Fibroblast of lung (primary cell): ENCODE measurements around the gene PLCH2. TPM values are rescaled to one million over a fixed set of nuclear protein-coding genes. Genes with fewer than 3 reads are reported as not detected.

Source experiments
- DNase-seq, 2 donors: peaks; one replicate each; pipeline versions ENCODE4 v3.0.0 to v3.0.0-alpha.2; 2010; ENCODE audit warnings: low read depth in 2 of 2
- H2AFZ ChIP-seq: 2 replicates; pipeline ENCODE4 v1.5.1; 2012; ENCODE audit warnings: low read length, control low read depth, inconsistent platforms
- H3K27ac ChIP-seq: 2 replicates; pipeline ENCODE4 v1.5.1; 2011; ENCODE audit warnings: low read length, control low read depth; ENCODE audit not compliant: insufficient read depth
- H3K27me3 ChIP-seq: 2 replicates; pipeline ENCODE4 v1.5.1; 2011; ENCODE audit warnings: mild to moderate bottlenecking, low read length; ENCODE audit not compliant: control insufficient read depth, insufficient read depth
- H3K36me3 ChIP-seq: 2 replicates; pipeline ENCODE4 v1.5.1; 2011; ENCODE audit warnings: low read length; ENCODE audit not compliant: control insufficient read depth, insufficient read depth
- H3K4me1 ChIP-seq: 2 replicates; pipeline ENCODE4 v1.5.1; 2011; ENCODE audit warnings: low read length; ENCODE audit not compliant: control insufficient read depth, insufficient read depth; ENCODE audit errors: extremely low read depth
- H3K4me2 ChIP-seq: 2 replicates; pipeline ENCODE4 v1.5.1; 2011; ENCODE audit warnings: low read length, control low read depth; ENCODE audit not compliant: insufficient read depth; ENCODE audit errors: extremely low read depth
- H3K4me3 ChIP-seq, 4 experiments: fragments of 200-600 bp in 1 of 4; sonication (generic) in 1 of 4; replicated peaks in 1 of 4; 2 replicates each; pipeline ENCODE4 v1.5.1; 2011 to 2016; ENCODE audit warnings: low read length in 4 of 4, low read depth in 3 of 4, mild to moderate bottlenecking in 3 of 4, control low read depth in 2 of 4, inconsistent platforms in 1 of 4, mixed read lengths in 1 of 4; ENCODE audit not compliant: insufficient read depth in 1 of 4; ENCODE audit errors: control extremely low read depth in 1 of 4
- H3K79me2 ChIP-seq: 2 replicates; pipeline ENCODE4 v1.5.1; 2012; ENCODE audit warnings: mild to moderate bottlenecking, low read length, inconsistent platforms; ENCODE audit not compliant: control insufficient read depth, insufficient read depth
- H3K9ac ChIP-seq: 2 replicates; pipeline ENCODE4 v1.5.1; 2011; ENCODE audit warnings: mild to moderate bottlenecking, low read length, control low read depth; ENCODE audit not compliant: insufficient read depth
- H3K9me3 ChIP-seq: 2 replicates; pipeline ENCODE4 v1.5.1; 2012; ENCODE audit warnings: low read depth, low read length; ENCODE audit not compliant: control insufficient read depth, insufficient read depth
- H4K20me1 ChIP-seq: 2 replicates; pipeline ENCODE4 v1.5.1; 2011; ENCODE audit warnings: low read length; ENCODE audit not compliant: control insufficient read depth, insufficient read depth; ENCODE audit errors: extremely low read depth
- EZH2 ChIP-seq: IDR thresholded peaks from 2 replicates; pipeline ENCODE4 v1.5.1; 2012; ENCODE audit warnings: low read length, control low read depth, mild to moderate bottlenecking; ENCODE audit errors: missing control alignments
- polyA plus RNA-seq, 2 donors: library from polyadenylated mRNA; depleted of rRNA in 1 of 2; stranded (reverse) in 1 of 2; unstranded in 1 of 2; fragments of >200 nt; gene quantifications; 2 replicates each; pipeline ENCODE4 v1.2.1, GENCODE V29; 2011 to 2012; ENCODE audit warnings: missing spikeins in 1 of 2
- total RNA-seq: library from RNA; depleted of rRNA; stranded (reverse); fragments of >200 nt; gene quantifications from 2 replicates; pipeline ENCODE4 v1.2.1, GENCODE V29; 2014
- TF ChIP-seq, protein P1 (sequence below), 2 donors: IDR thresholded peaks in 1 of 2; conservative IDR thresholded peaks in 1 of 2; 1 replicate in 1 of 2; 2 replicates in 1 of 2; pipeline ENCODE4 v1.5.1; 2011 to 2012; ENCODE audit warnings: low read length in 2 of 2, control low read depth in 1 of 2, inconsistent platforms in 1 of 2, low read depth in 1 of 2, mild to moderate bottlenecking in 1 of 2

PLCH2 gene
- total and polyA plus RNA-seq, 2 donors (not counting 1 experiment from before 2014, with no cell fraction given) = 0.02 to 0.17 TPM

DNA sequence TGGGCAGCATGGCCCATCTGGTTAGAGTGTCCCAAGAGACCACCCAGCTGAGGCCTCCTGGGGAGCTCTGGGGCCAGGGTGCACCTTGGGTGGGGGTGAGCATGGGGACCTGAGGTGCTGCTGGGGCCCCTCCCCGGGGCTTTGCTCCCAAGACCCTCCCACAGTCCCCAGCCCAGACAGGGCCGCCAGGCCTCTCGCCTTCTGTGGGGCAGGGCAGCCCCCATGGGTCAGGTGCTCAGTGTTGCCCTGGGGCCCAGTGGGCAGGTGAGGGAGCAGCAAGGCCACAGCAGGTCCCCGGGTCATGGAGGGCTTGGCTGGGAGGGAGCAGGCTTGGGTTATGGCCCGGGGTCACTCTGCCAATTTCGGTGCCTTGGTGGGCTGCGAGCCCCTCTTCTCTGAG is 39.2 kb upstream of the PLCH2 start:
- no peak overlapping the region for H3K9ac ChIP-seq
- H3K4me2 ChIP-seq = no peak overlapping the region
- no peaks in the 10 kb centered on the region for H3K36me3 ChIP-seq
- H3K9me3 ChIP-seq = no peaks in the 10 kb centered on the region
- no peaks in the 10 kb centered on the region for H3K4me1 ChIP-seq
- H4K20me1 ChIP-seq = no peaks in the 10 kb centered on the region
- no peak for DNase-seq
- peaks cover 2% of the 10 kb centered on the region for H3K27me3 ChIP-seq
- H3K27ac ChIP-seq = no peak overlapping the region
- TF ChIP-seq, protein P1, sequence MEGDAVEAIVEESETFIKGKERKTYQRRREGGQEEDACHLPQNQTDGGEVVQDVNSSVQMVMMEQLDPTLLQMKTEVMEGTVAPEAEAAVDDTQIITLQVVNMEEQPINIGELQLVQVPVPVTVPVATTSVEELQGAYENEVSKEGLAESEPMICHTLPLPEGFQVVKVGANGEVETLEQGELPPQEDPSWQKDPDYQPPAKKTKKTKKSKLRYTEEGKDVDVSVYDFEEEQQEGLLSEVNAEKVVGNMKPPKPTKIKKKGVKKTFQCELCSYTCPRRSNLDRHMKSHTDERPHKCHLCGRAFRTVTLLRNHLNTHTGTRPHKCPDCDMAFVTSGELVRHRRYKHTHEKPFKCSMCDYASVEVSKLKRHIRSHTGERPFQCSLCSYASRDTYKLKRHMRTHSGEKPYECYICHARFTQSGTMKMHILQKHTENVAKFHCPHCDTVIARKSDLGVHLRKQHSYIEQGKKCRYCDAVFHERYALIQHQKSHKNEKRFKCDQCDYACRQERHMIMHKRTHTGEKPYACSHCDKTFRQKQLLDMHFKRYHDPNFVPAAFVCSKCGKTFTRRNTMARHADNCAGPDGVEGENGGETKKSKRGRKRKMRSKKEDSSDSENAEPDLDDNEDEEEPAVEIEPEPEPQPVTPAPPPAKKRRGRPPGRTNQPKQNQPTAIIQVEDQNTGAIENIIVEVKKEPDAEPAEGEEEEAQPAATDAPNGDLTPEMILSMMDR (conservative IDR thresholded peaks at IDR 0.05 in 1 of 2, IDR thresholded peaks at IDR 0.05 in 1 of 2; ENCODE audit: low read depth in 1 of 2, low read length in 2 of 2) = no peak
- no peak for TF ChIP-seq EZH2
- H3K4me3 ChIP-seq = no peak overlapping the region
- H2AFZ ChIP-seq = no peak overlapping the region
- H3K79me2 ChIP-seq = no peaks in the 10 kb centered on the region

DNA sequence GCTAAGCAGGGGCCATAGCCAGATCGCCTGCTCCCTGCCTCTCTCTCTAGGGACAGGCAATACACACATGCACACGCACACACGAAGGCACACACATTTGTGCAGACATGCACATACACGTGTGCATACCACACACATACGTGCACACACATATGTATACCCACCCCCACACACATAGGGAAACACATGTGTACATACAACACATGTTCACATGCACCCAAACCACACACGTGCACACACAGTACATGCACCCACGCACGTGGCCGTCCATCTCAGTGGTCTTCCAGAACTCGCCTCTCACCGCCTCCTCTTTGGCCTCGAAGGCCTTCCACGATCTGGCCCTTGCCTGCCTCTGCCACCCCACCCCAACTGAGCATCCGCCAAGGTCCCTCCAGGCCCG is 38.5 kb upstream of the PLCH2 start:
- Histone ChIP-seq H3K4me2 (no peak overlapping the region), H3K9ac (no peak overlapping the region), H3K4me1 (no peaks in the 10 kb centered on the region), H3K27me3 (peaks cover 6% of the 10 kb centered on the region), H3K36me3 (no peaks in the 10 kb centered on the region), H2AFZ (no peak overlapping the region), H3K4me3 (no peak overlapping the region), H3K27ac (no peak overlapping the region), H3K79me2 (no peaks in the 10 kb centered on the region), H3K9me3 (no peaks in the 10 kb centered on the region), H4K20me1 (no peaks in the 10 kb centered on the region)
- no peak for DNase-seq
- no peak for TF ChIP-seq EZH2
- TF ChIP-seq, protein P1 (conservative IDR thresholded peaks at IDR 0.05 in 1 of 2, IDR thresholded peaks at IDR 0.05 in 1 of 2; ENCODE audit: low read depth in 1 of 2, low read length in 2 of 2) = no peak

DNA sequence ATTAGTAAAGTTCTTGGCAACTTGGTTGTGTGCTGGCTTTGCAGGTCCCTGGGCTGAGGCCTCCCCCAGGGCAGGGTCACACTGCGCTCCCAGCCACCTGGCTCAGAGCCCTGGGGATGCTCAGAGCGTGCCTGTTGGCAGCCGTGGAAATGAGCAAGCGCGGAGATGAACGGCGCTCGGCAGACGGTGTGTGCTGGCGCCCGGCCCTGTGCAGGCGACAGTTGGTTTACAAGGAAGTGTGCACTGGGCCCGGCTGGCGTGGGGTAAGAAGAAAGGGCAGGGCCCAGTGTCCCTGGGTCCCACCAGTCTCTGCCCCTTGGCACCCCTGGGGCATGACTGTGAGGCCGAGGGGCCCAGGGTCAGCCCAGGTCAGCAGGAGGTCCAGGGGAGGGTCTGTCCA is 38.1 kb upstream of the PLCH2 start:
- H3K27me3 ChIP-seq = peaks cover 10% of the 10 kb centered on the region
- TF ChIP-seq, protein P1 (conservative IDR thresholded peaks at IDR 0.05 in 1 of 2, IDR thresholded peaks at IDR 0.05 in 1 of 2; ENCODE audit: low read depth in 1 of 2, low read length in 2 of 2) = no peak
- no peak for TF ChIP-seq EZH2

More for the DNA sequence above, 38.1 kb upstream of the PLCH2 start:
- H3K9ac ChIP-seq = no peak overlapping the region
- no peaks in the 10 kb centered on the region for H3K36me3 ChIP-seq
- no peak overlapping the region for H3K4me3 ChIP-seq
- DNase-seq = no peak
- no peaks in the 10 kb centered on the region for H3K4me1 ChIP-seq
- H3K4me2 ChIP-seq = no peak overlapping the region
- H2AFZ ChIP-seq = no peak overlapping the region
- H3K79me2 ChIP-seq = no peaks in the 10 kb centered on the region
- H4K20me1 ChIP-seq = no peaks in the 10 kb centered on the region
- no peaks in the 10 kb centered on the region for H3K9me3 ChIP-seq
- no peak overlapping the region for H3K27ac ChIP-seq
